GM15510 (cell line): ENCODE results near the gene OBSL1.

Experiments used
- POLR2A ChIP-seq: IDR thresholded peaks from 3 replicates; pipeline ENCODE4 v1.6.1; 2011; ENCODE audit warnings: borderline replicate concordance; ENCODE audit not compliant: insufficient read length; ENCODE audit errors: extremely low read depth

The OBSL1 gene

DNA sequence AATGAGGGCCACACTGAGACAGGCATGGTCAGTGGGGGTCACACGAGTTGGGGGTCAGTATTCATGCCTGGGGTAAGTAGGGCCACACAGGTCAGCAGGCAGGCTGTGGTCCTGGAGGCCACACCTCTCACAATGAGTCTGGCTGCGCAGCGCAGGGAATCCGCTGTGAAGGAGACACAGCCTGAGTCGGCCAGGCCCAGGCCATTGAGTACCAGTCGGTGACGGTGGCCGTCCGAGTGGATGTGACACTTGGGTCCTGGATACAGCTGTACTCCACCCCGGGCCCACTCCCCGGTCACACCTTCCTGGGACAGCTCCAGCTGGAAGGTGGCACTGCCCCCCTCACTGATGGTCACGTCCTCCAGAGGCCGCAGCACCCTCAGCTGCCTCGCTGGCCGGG, 17.0 kb downstream of the OBSL1 start:
- TF ChIP-seq POLR2A = no peak

DNA sequence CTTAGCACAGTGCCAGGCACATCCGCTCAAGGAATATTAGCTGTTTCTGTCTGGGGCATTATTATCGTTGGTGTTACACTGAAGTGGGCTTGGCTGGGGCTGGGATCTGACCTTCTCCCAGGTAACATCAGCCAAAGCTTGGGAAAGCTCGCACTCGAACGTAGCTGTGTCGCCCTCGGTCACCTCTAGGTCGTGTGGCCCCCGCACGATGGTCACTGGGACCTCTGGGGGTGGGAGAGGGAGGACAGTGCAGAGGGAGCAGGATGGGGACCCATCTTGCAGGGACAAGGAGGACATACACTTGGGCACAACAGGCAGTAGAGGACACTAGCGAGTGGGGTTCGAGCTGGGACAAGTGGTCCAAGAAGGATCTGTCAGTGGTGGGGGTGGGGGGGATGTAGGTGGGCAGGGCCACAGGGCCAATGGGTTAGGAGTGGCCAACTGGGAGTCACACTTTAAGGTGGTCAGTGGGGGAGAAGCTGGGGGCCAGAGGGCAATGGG, 17.8 kb downstream of the OBSL1 start:
- TF ChIP-seq POLR2A = no peak

DNA sequence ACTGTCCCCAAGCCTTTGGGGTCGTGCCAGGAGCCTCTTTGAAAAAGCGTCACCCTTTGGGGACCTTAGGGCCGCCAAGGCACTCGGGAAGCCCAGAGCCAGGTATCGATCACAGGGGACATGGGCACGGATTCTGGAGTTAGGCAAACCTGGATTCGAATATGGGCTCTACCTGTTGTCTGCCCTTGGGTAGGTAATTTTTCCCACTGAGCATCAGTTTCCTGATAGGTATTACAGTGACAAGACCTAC, 18.2 kb downstream of the OBSL1 start:
- TF ChIP-seq POLR2A = no peak

DNA sequence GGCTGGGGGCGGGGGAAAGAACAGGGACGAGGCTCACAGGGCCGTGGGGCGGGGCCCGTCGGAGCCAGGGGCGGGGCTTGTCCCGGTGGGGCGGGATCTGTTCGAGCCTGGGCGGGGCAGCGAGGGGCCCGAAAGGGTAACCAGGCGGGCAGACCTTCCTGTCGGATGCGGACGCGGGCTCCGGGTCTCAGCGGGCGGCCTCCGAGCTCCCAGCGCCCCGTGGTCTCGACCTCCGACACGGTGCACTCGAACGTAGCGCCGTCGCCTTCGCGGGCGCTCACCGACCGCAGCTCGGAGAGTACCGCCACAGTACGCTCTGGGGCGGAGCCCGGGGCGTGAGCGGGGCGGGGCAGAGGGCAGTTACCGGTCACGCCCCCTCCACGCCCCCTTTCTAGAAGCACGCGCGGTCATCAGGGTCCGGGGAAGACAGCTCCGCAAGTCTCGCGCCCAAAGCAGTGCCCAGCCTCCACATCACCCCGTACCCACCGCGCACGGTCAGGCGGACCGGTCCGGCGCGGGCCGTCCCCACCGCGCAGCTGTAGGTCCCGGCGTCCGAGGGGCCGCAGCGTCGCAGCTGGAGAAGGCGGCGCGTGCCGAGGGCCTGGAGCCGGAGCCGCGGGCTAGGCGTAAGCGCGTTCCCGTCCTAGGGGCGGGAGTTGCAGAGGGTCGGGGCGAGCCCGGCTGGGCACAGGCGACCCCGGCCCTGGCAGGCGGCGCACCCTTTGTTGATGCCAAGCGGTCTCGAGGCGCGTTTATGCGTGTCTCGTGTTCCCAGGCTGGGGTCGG, 18.8 kb downstream of the OBSL1 start:
- TF ChIP-seq POLR2A = no peak

DNA sequence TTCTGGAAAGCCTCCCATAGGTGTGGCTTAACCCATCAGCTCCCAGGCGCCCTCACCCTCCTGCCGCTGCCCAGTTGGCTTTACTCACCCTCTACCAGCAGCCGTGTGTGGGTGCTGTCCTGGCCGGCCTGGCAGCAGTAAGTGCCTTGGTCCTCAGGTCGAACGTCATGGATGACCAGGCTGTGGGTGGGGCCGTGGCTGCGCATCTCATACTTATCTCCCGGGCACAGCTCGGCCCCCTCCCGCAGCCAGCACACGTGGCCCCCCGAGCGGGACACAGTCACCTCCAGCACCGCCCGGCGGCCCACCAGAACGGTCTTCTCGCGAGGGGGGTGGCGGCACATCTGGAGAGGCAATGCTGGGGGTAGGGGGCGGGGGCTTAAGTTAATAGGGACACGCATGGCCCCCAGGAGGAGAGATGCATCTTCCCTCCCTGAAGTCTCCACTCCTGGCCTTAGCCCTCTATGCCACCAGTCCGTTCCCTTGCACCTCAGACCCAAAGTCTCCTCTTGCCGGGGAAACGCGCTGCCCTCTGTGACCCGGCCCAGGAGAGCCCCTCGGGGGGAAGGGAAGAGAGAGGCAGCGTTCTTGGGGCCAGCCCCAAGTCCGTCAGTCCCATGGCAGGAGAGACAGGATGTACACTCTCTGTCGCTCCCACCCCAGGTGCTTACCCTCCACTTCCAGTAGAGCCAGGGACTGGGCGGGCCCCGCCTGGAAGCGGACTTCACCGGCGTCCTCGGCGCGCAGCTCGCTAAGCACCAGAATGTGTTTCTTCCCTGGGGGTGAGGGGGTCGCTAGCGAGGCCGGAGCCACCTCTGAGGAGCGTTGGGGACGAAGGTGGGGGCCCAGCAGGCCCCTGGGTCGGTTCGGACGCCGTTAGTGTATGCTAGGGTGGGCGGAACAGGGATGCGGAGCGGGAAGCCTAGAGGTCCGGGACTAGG, 19.6 kb downstream of the OBSL1 start:
- no peak for TF ChIP-seq POLR2A

DNA sequence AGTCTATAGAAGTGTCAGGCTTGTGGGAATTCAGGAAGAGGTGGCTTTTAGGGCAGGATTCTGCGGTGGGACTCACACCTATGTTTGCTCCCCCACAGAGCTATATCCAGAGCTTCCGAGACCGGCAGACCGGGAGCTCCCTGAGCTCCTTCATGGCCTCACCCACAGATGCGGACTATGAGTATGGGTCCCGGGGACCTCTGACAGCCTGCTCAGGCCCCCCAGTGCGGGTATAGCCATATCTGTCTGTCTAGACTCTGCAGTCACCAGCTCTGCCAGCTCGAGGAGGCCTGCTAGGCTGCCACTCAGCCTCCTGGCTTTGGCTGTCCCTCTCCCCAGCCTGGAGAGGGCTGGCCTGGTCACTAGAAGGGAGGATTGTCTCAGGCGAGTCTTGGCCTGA, 21.7 kb downstream of the OBSL1 start:
- no peak for TF ChIP-seq POLR2A

DNA sequence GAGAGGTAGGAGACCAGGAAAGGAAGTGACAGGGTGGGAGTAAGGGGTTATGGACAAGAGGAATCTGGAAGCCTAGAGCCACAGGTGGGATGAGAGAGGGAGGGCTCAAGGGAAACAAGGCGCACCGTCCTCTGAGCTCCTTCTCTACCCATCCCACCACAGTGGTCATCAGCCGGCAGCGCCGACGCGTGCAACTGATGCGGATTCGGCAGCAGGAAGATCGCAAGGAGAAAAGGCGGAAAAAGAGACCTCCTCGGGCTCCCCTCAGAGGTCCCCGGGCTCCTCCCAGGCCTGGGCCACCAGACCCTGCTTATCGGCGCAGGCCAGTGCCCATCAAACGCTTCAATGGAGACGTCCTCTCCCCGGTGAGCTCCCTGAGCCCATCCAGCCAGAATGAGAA, 22.3 kb downstream of the OBSL1 start:
- no peak for TF ChIP-seq POLR2A

DNA sequence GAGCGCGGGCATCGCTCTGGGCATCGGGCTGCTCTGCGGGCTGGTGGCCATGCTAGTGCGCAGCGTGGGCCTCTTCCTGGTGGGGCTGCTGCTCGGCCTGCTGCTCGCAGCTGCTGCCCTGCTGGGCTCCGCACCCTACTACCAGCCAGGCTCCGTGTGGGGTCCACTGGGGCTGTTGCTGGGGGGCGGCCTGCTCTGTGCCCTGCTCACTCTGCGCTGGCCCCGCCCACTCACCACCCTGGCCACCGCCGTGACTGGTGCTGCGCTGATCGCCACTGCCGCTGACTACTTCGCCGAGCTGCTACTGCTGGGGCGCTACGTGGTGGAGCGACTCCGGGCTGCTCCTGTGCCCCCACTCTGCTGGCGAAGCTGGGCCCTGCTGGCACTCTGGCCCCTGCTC, 23.7 kb downstream of the OBSL1 start:
- TF ChIP-seq POLR2A = no peak

DNA sequence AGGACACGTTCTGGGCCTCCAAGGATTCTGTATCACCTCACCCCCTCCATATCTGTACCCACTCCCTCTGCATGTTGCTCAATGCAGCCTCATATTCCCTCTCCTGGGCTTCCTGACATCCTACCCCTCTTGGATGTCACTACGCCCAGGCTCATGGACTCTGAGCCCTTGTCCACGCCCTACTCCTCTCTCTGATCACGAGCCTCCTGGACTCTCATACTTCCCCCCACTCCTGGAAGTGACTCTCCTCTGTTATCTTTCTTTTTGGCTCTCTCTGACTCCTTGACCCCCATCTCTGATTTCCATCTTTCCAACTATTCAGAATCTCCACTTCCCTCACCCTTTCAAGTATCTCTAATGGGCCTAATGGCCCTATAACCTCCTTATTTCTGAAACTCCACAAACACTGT, 25.4 kb downstream of the OBSL1 start:
- no peak for TF ChIP-seq POLR2A

DNA sequence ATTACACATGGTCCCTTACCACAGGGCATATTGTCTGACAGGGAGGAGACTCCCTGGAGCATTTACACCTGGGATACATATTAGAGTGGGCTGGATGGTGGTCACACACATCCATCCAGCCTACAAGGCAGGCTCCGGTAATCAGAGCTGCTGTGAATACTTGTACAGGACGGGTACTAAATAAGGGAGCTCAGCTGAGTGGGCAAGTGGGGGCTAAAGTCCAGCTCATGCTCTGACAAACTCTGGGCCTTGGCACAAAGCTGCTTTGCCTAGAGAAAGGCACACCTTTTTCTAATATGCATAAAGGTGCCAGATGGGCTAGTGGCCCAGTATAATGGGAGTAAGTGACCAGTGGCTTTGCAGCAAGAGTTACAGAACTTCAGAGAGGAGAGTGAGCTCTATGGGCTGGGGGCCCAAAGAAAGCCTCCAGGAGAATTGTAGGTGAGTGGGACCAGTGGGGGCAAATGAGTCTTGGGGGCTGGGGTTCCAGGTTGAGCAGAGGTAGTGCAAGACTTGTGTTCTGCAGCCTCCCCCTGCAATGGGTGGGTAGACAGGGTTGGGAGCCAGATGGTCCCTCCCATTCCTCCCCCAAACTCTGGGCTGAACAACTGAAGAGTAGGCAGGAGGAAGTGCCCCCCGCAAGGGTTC, 25.9 kb downstream of the OBSL1 start:
- no peak for TF ChIP-seq POLR2A

DNA sequence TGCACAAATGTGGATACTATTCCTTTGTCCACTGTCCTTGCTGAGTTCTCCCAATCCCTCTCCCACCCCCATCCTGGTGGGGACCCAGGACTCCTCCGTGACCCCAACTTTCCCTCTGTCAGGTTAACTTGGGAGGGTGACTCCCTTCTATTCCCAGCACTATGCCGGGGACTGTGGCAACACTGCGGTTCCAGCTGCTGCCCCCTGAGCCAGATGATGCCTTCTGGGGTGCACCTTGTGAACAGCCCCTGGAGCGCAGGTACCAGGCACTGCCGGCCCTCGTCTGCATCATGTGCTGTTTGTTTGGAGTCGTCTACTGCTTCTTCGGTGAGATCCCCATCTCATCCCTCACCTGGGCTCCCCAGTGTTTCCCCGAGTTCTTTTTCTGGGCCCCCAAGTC, 26.8 kb downstream of the OBSL1 start:
- TF ChIP-seq POLR2A = no peak

DNA sequence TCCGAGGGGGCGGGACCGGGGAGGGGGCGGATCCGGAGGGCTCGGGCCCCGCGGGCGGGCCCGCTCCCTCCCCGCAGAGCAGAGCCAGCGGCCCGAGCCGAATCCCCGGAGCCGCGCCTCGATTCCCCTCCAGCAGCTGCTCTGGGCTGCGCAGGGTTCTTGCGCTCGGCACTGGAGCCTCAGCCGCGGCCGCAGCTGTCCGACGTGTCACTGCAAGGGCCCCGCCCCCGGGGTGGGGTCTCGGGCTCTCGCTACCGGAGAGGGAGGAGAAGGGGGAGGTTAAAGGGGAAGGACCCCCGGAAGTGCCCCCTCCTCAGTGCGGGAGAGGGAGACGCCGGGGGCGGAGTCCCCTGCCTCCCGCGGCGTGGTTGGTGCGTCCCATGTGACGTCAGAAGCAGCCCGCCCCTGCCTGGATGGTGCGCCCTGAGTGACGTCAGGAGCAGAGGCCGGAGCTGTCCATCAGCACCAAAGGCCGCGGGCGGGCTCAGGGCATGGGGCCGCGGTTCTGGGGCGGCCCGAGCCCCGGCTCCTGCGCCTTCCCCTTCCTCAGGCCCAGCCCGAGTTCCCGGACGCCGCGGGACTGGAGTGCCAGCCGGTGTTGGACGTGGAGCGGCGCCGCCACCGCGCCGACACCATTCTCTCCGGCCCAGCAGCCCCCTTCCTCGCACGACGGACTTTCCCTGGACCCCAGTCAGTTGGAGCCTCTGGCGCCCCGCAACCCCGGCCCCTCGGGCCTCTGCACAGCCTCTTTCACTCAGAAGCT, 27.6 kb downstream of the OBSL1 start, which contains the start of the genes CHPF and TMEM198:
CHPF (minus strand) TSS at position 214 of the 763 bp plus-strand sequence. CDS start 271 bp downstream, outside the sequence.
TMEM198 (plus strand) TSS at position 433 of the 763 bp plus-strand sequence. CDS start 700 bp downstream, outside the sequence.
- peak; percentile 59 for TF ChIP-seq POLR2A

DNA sequence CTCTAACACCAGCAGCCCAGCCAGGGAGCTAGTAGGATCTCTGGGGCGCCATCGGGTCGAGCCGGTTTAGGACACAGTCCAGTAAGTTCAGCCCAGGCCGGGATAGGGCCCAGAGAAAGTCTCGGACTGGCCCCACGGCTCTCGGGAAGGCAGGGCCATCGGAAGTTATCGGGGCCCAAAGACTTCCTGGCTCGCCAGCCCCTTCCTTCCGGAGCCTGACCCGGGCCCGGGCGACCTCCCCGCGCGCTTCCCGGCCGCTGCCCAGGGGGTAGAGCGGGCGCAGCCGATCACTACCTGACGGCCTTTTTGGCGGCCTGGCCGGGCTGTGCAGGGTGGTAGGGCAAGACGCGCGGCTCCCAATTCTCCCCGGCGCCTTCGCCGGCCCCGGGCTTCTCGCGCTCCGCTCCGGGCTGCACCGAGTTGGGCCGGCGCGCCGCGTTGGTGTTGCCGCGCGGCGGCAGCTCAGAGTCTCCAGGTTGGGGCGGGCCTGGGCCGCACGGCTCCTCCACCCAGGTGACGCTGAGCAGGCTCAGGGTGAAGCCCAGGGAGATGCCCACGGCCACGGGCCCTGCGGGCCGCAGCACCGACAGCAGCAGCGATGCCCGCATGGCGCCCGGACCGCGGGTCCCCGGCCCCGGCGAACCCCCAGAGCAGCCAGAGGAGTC, 28.3 kb downstream of the OBSL1 start:
- TF ChIP-seq POLR2A = no peak
